GM19372 (cell line): ENCODE measurements around the gene TNFSF11.

ENCODE experiments used
- ATAC-seq: cut with Tn5 transposase; IDR thresholded peaks from one replicate; pipeline ENCODE4 v1.9.1; 2021; ENCODE audit warnings: mild to moderate bottlenecking, low read depth, moderate library complexity; ENCODE audit not compliant: unreplicated experiment

The TNFSF11 gene

DNA sequence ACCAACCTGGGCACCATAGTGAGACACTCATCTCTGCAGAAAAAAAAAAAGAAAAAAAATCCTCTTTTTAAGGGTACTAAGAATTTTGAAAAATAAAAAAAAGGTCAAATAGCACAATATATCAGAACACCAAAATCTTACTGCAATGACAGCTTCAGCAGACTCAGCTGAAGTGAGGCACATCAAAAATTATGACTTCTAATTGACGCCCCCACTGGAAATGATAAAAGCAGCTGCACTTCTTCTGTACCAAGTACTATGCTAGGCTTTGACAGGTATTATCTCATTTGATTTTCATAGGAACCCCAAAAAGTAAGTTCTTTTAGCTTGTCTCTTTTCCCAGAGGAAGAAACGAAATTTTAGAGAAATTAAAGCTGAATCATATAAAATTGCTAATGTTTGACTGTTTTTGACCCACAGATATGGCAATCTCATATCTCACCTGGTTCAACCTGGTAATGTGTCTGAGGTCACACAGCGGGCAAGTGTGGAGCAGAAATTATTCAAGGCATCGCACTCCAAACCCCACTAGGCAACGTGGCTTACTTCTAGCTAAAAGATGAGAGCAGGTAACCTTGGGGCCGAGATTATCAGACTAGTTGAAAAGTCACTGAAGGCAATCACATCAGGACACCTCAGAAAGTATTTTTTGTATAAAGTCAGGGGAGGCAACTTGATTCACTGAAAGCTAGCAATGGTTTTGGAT, 78.1 kb downstream of the TNFSF11 start:
- ATAC-seq = no peak

DNA sequence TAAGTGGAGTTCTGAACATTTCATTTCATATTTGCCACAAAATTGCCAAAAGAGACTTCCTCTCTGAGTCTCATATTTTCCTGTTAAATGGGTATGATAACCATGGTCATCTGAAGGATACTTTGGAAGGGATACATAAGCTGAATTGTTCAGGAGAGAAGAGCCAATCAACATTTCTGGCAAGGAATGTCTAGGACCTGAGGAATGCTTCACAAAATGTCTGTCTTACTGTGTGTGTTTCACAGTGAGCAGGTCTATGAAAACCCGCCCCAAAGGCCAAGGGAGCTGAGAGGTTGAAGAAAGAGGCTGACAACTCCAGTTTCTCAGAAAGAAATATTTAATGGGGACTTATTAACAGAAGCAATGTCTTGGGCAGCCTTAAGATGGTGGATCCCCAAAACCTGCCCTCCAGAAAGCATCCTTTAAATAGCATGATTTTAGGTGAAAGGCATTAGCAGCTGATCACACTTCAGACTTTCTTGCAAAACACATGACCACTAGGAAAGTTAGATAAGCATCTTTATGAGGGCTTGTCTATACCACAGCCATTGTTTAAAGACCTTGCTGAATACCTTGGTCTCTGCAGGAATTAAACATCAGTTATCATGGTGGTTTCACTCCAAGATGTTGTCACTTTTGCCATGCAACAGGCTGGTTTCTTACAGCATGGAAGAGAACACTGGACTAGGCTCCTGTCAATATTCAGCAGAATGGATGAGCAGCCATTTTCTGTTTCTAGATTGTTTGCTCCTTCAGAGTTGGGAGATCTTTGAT, 78.9 kb downstream of the TNFSF11 start:
- ATAC-seq = no peak

DNA sequence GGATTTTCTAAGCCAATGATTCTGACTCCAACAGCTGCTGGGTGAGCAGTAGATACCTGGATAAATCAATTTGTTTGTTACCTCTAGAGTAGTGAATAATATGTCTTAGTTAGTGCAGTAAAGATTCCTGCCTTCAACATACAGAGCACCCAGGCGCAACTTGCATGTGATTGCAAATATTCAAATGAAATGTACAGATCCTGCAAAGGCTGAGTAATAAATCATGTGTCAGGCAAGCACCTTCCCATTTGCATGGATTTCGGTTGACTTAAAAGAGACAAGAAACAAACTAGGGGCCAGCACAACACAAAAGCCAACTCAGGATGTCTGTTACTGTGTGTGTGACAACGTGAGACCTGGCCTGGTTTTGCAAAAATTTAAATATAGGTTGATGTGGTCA, 79.7 kb downstream of the TNFSF11 start:
- no peak for ATAC-seq

DNA sequence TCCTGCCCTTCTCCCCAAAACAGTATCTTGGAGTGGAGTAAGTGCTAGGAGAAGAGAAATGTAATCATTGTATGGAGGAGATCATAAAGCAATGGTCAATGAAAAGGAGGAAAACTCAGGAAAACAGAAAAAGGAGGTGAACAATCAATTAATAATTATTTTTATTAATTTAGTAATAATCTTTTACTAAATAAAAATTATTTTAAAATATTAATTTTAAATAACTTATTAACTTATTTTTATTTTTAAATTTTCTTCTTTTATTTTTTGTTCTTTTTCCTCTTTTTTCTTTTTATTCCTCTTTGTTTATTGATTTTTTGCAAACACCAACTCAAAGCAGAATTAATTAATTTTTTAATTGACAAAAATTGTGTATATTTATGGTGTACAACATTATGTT, 80.3 kb downstream of the TNFSF11 start:
- no peak for ATAC-seq

DNA sequence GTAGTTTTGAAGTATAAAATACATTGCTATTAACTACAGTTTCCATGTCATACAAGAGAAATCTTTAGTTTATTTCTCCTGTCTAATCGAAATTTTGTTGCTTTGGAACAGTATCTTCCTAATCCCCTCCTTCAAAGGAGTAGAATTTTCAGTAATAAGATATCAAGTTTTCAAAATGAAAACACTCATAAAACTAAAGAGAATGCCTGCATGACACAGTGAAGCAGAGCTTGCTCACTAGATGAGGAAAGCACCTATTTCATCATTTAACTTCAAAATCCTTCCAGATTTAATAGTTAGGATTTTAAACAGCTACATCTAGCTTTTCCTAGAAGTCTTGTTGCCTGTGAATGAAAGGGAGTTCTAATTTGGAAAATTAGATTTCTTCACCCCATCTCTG, 80.8 kb downstream of the TNFSF11 start:
- no peak for ATAC-seq

DNA sequence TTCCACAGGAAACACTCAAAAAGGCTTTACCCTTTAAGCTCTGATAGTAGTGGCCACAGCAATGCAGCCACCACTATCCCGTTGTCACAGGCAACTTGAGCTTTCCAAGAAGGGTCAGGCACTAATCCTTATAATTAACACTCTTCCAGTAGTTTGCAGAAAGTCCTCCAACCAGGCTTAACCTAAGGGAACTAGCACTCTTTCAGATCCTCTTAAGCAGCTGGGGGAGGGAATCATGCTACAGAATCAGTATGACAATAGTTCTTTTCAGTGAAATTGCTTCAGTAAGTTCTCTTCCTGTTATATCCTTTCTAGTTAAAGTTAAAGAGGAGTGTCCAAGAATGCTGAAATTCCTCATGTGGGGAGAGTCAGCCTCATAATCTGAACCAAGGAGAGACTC, 82.2 kb downstream of the TNFSF11 start:
- no peak for ATAC-seq

DNA sequence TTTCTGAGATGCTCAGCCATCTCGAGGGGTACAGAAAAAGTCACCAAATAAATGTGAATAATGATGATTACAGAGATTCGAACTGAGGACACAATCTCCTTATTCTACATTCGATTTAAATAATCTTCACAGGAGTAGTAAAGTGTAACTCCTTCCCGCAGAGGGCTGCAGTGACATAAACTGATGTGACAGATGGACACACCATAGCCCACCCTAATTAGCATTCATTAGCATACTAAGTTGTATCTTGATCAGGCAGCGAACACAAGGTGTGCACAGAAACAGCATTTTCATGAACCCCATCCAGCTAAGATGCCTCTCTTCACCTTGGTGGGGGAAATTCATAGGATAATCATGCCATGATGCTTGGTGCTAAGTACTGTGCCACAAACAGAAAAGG, 83.0 kb downstream of the TNFSF11 start:
- no peak for ATAC-seq
